ENCODE data around the gene TSLP. TPM values are rescaled to one million over a fixed set of nuclear protein-coding genes. Genes with fewer than 3 reads are reported as not detected.

Gene TSLP
- total and polyA plus RNA-seq, 9 of the 15 experiments (the other 6 are each of a cell fraction or from before 2014, with no cell fraction given), result 0.09 to 2.8 (median 1.2) TPM

DNA sequence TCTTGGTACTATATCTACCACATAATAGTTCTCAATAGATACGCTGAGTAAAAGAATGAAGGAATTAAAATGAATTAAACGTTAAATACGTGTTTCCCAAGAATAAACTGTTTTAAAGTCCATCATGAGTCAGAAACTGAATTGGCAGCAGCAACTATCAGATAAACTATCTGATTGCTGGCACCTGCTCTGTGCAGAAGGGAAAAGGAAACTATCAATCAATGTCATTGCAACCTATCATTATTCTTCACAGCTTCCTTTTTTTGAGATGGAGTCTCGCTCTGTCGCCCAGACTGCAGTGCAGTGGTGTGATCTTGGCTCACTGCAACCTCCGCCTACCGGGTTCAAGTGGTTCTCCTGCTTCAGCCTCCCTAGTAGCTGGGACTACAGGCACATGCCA is 11.8 kb downstream of the TSLP start (continued):
- TF ChIP-seq, protein P1, sequence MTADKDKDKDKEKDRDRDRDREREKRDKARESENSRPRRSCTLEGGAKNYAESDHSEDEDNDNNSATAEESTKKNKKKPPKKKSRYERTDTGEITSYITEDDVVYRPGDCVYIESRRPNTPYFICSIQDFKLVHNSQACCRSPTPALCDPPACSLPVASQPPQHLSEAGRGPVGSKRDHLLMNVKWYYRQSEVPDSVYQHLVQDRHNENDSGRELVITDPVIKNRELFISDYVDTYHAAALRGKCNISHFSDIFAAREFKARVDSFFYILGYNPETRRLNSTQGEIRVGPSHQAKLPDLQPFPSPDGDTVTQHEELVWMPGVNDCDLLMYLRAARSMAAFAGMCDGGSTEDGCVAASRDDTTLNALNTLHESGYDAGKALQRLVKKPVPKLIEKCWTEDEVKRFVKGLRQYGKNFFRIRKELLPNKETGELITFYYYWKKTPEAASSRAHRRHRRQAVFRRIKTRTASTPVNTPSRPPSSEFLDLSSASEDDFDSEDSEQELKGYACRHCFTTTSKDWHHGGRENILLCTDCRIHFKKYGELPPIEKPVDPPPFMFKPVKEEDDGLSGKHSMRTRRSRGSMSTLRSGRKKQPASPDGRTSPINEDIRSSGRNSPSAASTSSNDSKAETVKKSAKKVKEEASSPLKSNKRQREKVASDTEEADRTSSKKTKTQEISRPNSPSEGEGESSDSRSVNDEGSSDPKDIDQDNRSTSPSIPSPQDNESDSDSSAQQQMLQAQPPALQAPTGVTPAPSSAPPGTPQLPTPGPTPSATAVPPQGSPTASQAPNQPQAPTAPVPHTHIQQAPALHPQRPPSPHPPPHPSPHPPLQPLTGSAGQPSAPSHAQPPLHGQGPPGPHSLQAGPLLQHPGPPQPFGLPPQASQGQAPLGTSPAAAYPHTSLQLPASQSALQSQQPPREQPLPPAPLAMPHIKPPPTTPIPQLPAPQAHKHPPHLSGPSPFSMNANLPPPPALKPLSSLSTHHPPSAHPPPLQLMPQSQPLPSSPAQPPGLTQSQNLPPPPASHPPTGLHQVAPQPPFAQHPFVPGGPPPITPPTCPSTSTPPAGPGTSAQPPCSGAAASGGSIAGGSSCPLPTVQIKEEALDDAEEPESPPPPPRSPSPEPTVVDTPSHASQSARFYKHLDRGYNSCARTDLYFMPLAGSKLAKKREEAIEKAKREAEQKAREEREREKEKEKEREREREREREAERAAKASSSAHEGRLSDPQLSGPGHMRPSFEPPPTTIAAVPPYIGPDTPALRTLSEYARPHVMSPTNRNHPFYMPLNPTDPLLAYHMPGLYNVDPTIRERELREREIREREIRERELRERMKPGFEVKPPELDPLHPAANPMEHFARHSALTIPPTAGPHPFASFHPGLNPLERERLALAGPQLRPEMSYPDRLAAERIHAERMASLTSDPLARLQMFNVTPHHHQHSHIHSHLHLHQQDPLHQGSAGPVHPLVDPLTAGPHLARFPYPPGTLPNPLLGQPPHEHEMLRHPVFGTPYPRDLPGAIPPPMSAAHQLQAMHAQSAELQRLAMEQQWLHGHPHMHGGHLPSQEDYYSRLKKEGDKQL (CRISPR knock-in tag; IDR thresholded peaks at IDR 0.05; ENCODE audit: borderline replicate concordance), result no peak
- peak; percentile 39; the same call in 1 of the 2 replicates for TF ChIP-seq NCOR1 (IDR thresholded peaks at IDR 0.05)
- TF ChIP-seq THRAP3 (IDR thresholded peaks at IDR 0.05; ENCODE audit: borderline replicate concordance), result no peak
- TF ChIP-seq POLR2A (conservative IDR thresholded peaks at IDR 0.05), result no peak
- TF ChIP-seq L3MBTL2 (IDR thresholded peaks at IDR 0.05), result 0 out of 2 replicates have a peak, but pooled peaks have one; percentile 30
- TF ChIP-seq ZNF232 (CRISPR knock-in tag; IDR thresholded peaks at IDR 0.05), result no peak
- TF ChIP-seq ETV1 (tag; conservative IDR thresholded peaks at IDR 0.05; ENCODE audit: low read depth), result peak; percentile 40; the same call in 1 of the 2 replicates
- peak; percentile 99 for TF ChIP-seq MEIS2 (IDR thresholded peaks at IDR 0.05; ENCODE audit: partially characterized antibody)
- no peak for TF ChIP-seq STAT5B (CRISPR knock-in tag; IDR thresholded peaks at IDR 0.05)
- no peak for TF ChIP-seq TCF7 (IDR thresholded peaks at IDR 0.05; ENCODE audit: borderline replicate concordance)
- 0 out of 2 replicates have a peak, but pooled peaks have one; percentile 43 for TF ChIP-seq ZNF766 (CRISPR knock-in tag; conservative IDR thresholded peaks at IDR 0.05)
- TF ChIP-seq ZNF444 (CRISPR knock-in tag; IDR thresholded peaks at IDR 0.05), result no peak
- peak; percentile 72; the same call in 1 of the 2 replicates for TF ChIP-seq SMARCC2 (IDR thresholded peaks at IDR 0.05; ENCODE audit: low read depth)
- no peak for TF ChIP-seq ELF2 (CRISPR knock-in tag; IDR thresholded peaks at IDR 0.05)
- no peak for TF ChIP-seq ZNF146 (CRISPR knock-in tag; IDR thresholded peaks at IDR 0.05; ENCODE audit: unreplicated experiment)
- TF ChIP-seq, protein P2, sequence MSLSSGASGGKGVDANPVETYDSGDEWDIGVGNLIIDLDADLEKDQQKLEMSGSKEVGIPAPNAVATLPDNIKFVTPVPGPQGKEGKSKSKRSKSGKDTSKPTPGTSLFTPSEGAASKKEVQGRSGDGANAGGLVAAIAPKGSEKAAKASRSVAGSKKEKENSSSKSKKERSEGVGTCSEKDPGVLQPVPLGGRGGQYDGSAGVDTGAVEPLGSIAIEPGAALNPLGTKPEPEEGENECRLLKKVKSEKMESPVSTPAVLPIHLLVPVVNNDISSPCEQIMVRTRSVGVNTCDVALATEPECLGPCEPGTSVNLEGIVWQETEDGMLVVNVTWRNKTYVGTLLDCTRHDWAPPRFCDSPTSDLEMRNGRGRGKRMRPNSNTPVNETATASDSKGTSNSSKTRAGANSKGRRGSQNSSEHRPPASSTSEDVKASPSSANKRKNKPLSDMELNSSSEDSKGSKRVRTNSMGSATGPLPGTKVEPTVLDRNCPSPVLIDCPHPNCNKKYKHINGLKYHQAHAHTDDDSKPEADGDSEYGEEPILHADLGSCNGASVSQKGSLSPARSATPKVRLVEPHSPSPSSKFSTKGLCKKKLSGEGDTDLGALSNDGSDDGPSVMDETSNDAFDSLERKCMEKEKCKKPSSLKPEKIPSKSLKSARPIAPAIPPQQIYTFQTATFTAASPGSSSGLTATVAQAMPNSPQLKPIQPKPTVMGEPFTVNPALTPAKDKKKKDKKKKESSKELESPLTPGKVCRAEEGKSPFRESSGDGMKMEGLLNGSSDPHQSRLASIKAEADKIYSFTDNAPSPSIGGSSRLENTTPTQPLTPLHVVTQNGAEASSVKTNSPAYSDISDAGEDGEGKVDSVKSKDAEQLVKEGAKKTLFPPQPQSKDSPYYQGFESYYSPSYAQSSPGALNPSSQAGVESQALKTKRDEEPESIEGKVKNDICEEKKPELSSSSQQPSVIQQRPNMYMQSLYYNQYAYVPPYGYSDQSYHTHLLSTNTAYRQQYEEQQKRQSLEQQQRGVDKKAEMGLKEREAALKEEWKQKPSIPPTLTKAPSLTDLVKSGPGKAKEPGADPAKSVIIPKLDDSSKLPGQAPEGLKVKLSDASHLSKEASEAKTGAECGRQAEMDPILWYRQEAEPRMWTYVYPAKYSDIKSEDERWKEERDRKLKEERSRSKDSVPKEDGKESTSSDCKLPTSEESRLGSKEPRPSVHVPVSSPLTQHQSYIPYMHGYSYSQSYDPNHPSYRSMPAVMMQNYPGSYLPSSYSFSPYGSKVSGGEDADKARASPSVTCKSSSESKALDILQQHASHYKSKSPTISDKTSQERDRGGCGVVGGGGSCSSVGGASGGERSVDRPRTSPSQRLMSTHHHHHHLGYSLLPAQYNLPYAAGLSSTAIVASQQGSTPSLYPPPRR (CRISPR knock-in tag; IDR thresholded peaks at IDR 0.05; ENCODE audit: borderline replicate concordance), result no peak
- TF ChIP-seq BHLHE40 (IDR thresholded peaks at IDR 0.05; ENCODE audit: low read length), result peak; percentile 65
- TF ChIP-seq BDP1 (IDR thresholded peaks at IDR 0.05; ENCODE audit: insufficient read depth, insufficient read length), result no peak
- TF ChIP-seq, protein P3, sequence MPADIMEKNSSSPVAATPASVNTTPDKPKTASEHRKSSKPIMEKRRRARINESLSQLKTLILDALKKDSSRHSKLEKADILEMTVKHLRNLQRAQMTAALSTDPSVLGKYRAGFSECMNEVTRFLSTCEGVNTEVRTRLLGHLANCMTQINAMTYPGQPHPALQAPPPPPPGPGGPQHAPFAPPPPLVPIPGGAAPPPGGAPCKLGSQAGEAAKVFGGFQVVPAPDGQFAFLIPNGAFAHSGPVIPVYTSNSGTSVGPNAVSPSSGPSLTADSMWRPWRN (IDR thresholded peaks at IDR 0.05; ENCODE audit: low read depth), result peak; percentile 54; the same call in 1 of the 2 replicates
- peak; percentile 74 for TF ChIP-seq TCF3 (CRISPR knock-in tag; IDR thresholded peaks at IDR 0.05)
- no peak for TF ChIP-seq SMARCA5 (IDR thresholded peaks at IDR 0.05)
